AG09319 (cell line): Measurements from ENCODE around the gene NCEH1.
"Not testable (repeated sequence)": the region's sequence is repeated elsewhere in the genome, so short reads cannot be mapped to it uniquely, and the experiment has no call there.

ENCODE experiments used
- DNase-seq: peaks from one replicate; pipeline ENCODE4 v3.0.0-alpha.2; 2010; ENCODE audit warnings: low read depth; ENCODE audit errors: extremely low read depth
- TF ChIP-seq, protein P1 (sequence below): IDR thresholded peaks from 2 replicates; pipeline ENCODE4 v1.5.1; 2011; ENCODE audit warnings: low read depth, mild to moderate bottlenecking, inconsistent platforms, low read length, moderate library complexity

The NCEH1 gene

DNA sequence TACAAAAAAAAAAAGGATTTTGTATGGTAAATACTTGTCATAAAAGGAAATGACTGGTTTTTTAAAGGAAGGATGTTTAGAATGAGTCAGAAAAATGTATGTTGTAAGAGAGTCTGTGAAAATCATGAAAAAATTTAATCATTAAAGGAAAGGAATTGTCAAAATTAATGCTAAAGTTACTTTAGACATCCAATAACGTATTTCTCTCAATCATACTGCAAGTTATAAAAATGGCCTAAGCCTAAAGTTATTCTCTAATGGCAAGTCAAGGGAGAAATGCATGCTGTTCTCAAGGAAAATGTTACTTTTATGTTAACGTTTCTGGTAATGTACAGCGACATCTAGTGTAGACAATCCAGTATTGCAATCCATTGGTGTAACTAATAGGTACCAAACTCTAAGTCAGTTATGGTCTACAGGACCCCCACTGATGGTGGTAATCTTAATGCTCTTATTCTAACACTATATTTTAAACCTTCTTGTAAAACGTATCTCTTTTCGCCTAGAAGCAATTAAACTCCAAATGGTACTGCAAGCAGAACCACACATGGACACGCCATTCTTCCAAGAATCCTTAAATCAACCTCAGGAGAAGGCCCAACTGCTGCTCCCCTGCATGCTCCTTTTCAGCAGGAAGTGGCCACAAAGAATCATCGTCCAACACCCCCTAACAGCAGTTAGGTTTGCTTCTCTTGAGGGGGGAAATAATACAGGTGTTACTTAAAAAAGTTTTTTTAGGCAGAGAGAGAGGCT lies 35.2 kb downstream of the NCEH1 start:
- DNase-seq, result no peak
- TF ChIP-seq, protein P1, sequence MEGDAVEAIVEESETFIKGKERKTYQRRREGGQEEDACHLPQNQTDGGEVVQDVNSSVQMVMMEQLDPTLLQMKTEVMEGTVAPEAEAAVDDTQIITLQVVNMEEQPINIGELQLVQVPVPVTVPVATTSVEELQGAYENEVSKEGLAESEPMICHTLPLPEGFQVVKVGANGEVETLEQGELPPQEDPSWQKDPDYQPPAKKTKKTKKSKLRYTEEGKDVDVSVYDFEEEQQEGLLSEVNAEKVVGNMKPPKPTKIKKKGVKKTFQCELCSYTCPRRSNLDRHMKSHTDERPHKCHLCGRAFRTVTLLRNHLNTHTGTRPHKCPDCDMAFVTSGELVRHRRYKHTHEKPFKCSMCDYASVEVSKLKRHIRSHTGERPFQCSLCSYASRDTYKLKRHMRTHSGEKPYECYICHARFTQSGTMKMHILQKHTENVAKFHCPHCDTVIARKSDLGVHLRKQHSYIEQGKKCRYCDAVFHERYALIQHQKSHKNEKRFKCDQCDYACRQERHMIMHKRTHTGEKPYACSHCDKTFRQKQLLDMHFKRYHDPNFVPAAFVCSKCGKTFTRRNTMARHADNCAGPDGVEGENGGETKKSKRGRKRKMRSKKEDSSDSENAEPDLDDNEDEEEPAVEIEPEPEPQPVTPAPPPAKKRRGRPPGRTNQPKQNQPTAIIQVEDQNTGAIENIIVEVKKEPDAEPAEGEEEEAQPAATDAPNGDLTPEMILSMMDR, result peak; percentile 44

DNA sequence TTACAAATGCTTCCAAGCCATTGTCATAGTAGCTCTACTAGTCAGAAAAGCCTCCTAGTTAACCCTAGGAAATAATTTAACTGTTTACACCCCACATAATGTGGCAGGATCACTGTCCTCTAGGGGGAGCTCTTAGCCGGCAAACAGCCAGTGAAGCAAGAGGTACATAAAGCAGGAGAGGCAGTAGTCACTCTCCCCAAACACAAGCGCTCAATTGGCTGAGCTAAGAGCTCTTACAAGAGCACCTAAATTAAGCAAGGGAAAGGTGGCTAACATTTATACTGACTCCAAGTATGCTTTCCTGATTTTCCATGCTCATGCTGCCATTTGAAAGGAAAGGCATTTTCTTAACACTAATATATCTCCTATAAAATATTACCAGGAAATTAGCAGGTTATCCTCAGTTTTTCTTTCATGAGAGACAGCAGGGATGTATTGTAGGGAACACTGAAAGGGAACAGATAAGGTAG lies 37.6 kb downstream of the NCEH1 start:
- TF ChIP-seq, protein P1, result peak; percentile 72
- peak; percentile 22 for DNase-seq

DNA sequence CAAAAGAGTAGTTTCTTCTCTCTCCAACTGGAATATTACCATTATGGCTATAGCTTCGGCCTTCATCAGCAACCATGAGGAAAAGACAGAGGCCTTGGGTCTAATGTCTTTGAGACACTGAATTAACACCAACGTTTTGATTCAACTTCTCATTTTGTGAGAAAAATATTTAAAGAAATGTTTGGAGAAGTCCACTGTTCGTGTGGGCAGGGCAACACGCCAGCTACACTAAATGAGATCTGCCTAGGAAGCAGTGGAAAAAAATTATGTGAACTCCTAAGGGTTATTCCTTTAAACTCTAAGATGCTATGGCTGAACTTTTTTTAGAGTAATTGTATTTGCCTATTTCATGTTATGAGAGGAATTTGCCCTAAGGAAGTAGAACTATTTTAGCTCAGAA lies 41.8 kb downstream of the NCEH1 start:
- TF ChIP-seq, protein P1, result no peak
- no peak for DNase-seq

DNA sequence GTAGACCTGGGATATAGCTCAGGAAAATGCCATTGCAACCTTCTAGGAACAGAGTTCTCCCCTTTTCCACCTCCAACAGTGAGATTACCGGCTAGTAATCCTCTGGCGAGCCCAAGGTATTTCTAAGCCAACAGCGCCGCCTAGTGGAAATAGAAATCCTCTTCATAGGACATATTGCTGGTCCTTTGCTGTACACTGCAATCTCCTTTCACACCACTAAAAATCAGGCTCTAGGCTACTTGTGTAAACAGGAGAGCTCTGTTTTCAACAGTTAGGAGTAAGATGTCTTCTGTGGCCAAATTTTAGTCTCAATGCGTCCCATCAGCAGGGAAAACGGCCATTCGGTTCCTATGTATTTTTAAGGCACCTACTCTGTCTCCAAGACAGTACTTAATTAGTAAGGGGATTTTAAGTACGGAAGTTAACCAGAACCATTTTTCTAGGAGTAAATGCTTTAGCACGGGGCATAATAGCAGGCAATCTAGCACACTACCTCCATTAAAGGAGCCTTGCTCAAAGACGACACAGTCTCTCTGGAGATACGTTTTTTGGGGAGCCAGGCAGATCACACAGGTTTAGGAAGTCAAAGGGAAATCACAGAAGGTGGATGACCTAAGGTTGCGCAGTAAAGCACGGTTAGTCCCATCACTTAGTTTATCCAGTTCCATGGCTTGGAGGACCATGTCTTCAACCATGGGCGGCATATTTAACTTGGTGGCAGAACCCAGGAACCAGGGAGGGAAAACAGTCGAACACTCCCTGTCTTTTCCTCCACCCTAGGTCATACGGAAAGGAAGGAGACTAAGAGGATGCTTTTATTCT lies 43.8 kb downstream of the NCEH1 start:
- TF ChIP-seq, protein P1, result peak; percentile 81
- DNase-seq, result peak; percentile 56

DNA sequence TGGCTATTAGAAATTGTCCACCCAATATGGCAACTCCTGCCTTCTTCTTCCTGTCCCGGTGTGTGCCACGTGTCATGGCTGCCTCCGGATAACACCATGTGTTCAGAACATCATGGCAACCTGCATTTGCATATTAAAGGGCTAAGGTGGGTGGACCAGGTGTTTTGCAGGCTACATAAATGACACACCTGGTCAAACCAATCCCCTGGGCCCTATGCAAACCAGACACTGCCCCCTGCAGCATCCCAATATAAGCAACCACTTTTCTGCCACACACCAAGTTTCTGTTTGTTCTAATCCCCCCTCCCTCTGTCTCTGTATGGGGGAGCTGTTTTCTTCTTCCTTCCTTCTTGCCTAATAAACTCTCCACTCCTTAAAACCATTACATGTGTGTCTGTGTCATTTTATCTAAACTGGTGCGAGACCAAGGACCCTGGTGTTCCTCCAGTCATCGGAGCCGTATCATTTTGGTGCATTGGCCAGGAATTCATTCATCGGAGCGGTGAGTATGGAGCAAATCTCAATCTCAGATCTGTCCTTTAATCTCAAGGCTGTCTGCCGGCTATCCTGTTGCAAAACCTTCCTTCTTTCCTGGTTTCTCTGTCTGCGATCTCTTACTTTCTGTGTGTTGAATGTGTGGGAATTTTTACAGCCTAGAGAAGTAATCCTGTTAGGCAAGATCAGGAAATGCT lies 44.5 kb downstream of the NCEH1 start:
- TF ChIP-seq, protein P1, result peak; percentile 20
- no peak for DNase-seq

DNA sequence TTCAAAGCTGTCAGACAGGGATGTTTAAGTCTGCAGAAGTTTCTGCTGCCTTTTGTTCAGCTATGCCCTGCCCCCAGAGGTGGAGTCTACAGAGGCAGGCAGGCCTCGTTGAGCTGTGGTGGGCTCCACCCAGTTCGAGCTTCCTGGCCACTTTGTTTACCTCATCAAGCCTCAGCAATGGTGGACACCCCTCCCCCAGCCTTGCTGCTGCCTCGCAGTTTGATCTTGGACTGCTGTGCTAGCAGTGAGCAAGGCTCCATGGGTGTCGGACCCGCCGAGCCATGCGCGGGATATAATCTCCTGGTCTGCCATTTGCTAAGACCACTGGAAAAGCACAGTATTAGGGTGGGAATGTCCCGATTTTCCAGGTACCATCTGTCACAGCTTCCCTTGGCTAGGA lies 45.4 kb downstream of the NCEH1 start:
- not testable (repeated sequence) for DNase-seq

DNA sequence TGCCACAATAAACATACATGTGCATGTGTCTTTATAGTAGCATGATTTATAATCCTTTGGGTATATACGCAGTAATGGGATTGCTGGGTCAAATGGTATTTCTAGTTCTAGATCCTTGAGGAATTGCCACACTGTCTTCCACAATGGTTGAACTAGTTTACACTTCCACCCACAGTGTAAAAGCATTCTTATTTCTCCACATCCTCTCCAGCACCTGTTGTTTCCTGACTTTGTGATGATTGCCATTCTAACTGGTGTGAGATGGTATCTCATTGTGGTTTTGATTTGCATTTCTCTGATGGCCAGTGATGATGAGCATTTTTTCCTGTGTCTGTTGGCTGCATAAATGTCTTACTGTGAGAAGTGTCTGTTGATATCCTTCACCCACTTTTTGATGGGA lies 50.4 kb downstream of the NCEH1 start:
- not testable (repeated sequence) for DNase-seq
